Epithelial cell of proximal tubule (primary cell): ENCODE results near the gene SLC2A4RG. TPM values are rescaled to one million over a fixed set of nuclear protein-coding genes. Genes with fewer than 3 reads are reported as not detected.

Source experiments
- DNase-seq: peaks from one replicate; pipeline ENCODE4 v3.0.0-alpha.2; 2011; ENCODE audit warnings: low read depth
- H3K4me3 ChIP-seq: 2 replicates; pipeline ENCODE4 v1.5.1; 2011; ENCODE audit warnings: low read depth, mild to moderate bottlenecking, low read length
- CTCF ChIP-seq: conservative IDR thresholded peaks from 2 replicates; pipeline ENCODE4 v1.5.1; 2012; ENCODE audit warnings: low read depth, mild to moderate bottlenecking, low read length
- total RNA-seq: library from RNA; depleted of rRNA; stranded (reverse); fragments of >200 nt; gene quantifications from 2 replicates; pipeline ENCODE4 v1.2.3, GENCODE V29; 2015

Gene SLC2A4RG
- total RNA-seq, 1 donor from 2014 or later: 91.5 TPM

GRCh38 chr20:63740627-63741353 is 1.2 kb downstream of the SLC2A4RG start:
- peak overlapping the region; percentile 68 for H3K4me3 ChIP-seq
- no peak for DNase-seq
- TF ChIP-seq CTCF: no peak

- no peak for TF ChIP-seq CTCF
- peak overlapping the region; percentile 68 for H3K4me3 ChIP-seq
- no peak for DNase-seq
Measured at GRCh38 chr20:63741354-63741675, 1.7 kb downstream of the SLC2A4RG start.

- no peak for TF ChIP-seq CTCF
- H3K4me3 ChIP-seq: peak overlapping the region; percentile 68
- no peak for DNase-seq
Measured at GRCh38 chr20:63741676-63742380, 2.3 kb downstream of the SLC2A4RG start.

- no peak for TF ChIP-seq CTCF
- no peak overlapping the region for H3K4me3 ChIP-seq
- no peak for DNase-seq
Measured at GRCh38 chr20:63742381-63743024, 2.9 kb downstream of the SLC2A4RG start.

- no peak overlapping the region for H3K4me3 ChIP-seq
- TF ChIP-seq CTCF: no peak
- no peak for DNase-seq
Measured at GRCh38 chr20:63743210-63743970, 3.8 kb downstream of the SLC2A4RG start.

GRCh38 chr20:63744158-63744557 is 4.6 kb downstream of the SLC2A4RG start:
- TF ChIP-seq CTCF: no peak
- H3K4me3 ChIP-seq: no peak overlapping the region
- no peak for DNase-seq
